Activated CD8-positive, alpha-beta T cell treated with anti-CD3 and anti-CD28 coated beads for 36 hours (primary cell): ENCODE data around the gene ASF1B. TPM values are rescaled to one million over a fixed set of nuclear protein-coding genes. Genes with fewer than 3 reads are reported as not detected.
"Not testable (repeated sequence)": the region's sequence is repeated elsewhere in the genome, so short reads cannot be mapped to it uniquely, and the experiment has no call there.

ENCODE experiments used
- ATAC-seq: fragments of 200-7000 bp; cut with Tn5 transposase; one replicate; pipeline ENCODE4 v1.10.0; 2021; ENCODE audit warnings: mild to moderate bottlenecking, moderate library complexity
- CTCF ChIA-PET: fragments of 350-600 bp; sonication (Branson Sonifier 250); formaldehyde crosslinking; loops from one replicate; lab custom pipeline; 2021; ENCODE audit warnings: antibody characterized with exemption; lab: Charles Lee
- POLR2A ChIA-PET: fragments of 350-600 bp; sonication (Branson Sonifier 250); formaldehyde crosslinking; loops from one replicate; lab custom pipeline; 2021; ENCODE audit warnings: antibody characterized with exemption; lab: Charles Lee
- DNase-seq: peaks from one replicate; pipeline ENCODE4 v3.0.0-alpha.2; 2020
- H3K27ac Mint-ChIP-seq: one replicate; pipeline ENCODE4 v1.8.0; 2021; ENCODE audit warnings: mild to moderate bottlenecking, mixed read lengths
- H3K27me3 Mint-ChIP-seq: one replicate; pipeline ENCODE4 v1.8.0; 2021; ENCODE audit warnings: mixed read lengths
- H3K36me3 Mint-ChIP-seq: one replicate; pipeline ENCODE4 v1.8.0; 2021; ENCODE audit warnings: low read depth, mixed read lengths
- H3K4me1 Mint-ChIP-seq: one replicate; pipeline ENCODE4 v1.8.0; 2021; ENCODE audit warnings: low read depth, mixed read lengths
- H3K4me3 Mint-ChIP-seq: one replicate; pipeline ENCODE4 v1.8.0; 2021; ENCODE audit warnings: mild to moderate bottlenecking, moderate library complexity, mixed read lengths
- H3K9me3 Mint-ChIP-seq: one replicate; pipeline ENCODE4 v1.8.0; 2021; ENCODE audit warnings: mixed read lengths
- intact Hi-C: fragments of 100-400 bp; cut with micrococcal nuclease; formaldehyde crosslinking; loops from one replicate; pipeline ENCODE4 v1.10.0; 2022
- total RNA-seq, 2 experiments: library from RNA; stranded (reverse); gene quantifications; one replicate each; pipeline ENCODE4 v1.2.3, GENCODE V29; 2021
- TF ChIP-seq, protein P1 (sequence below): fragments of 200-600 bp; IDR thresholded peaks from one replicate; pipeline ENCODE4 v1.8.0; 2022; ENCODE audit warnings: antibody characterized with exemption, mild to moderate bottlenecking

Gene ASF1B
- total RNA-seq, 2 experiments from 2014 or later = 53.5 to 55.3 TPM

DNA sequence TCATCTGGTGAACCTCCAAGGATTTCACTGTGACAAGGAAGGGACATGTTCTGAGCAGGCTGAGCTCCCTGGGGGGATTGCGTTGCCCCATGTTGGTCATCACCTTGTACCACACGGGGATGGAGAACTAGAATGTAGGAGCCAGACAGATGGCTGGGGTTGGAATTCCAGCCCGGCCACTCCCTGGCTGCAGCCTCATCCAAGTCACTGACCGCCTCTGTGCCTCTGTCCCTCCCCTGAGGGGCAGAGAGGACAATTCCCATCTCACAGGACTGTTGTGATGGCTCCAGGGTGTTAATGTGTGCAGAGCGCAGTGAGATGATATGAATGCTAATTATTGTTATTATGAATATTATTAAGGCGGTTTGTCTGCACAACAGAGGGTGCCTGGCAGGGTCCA, 45.5 kb upstream of the ASF1B start:
- H3K27me3 Mint-ChIP-seq = no peaks in the 10 kb centered on the region
- H3K9me3 Mint-ChIP-seq = no peaks in the 10 kb centered on the region
- intact Hi-C loops = no loop called here
- DNase-seq = no peak
- TF ChIP-seq, protein P1, sequence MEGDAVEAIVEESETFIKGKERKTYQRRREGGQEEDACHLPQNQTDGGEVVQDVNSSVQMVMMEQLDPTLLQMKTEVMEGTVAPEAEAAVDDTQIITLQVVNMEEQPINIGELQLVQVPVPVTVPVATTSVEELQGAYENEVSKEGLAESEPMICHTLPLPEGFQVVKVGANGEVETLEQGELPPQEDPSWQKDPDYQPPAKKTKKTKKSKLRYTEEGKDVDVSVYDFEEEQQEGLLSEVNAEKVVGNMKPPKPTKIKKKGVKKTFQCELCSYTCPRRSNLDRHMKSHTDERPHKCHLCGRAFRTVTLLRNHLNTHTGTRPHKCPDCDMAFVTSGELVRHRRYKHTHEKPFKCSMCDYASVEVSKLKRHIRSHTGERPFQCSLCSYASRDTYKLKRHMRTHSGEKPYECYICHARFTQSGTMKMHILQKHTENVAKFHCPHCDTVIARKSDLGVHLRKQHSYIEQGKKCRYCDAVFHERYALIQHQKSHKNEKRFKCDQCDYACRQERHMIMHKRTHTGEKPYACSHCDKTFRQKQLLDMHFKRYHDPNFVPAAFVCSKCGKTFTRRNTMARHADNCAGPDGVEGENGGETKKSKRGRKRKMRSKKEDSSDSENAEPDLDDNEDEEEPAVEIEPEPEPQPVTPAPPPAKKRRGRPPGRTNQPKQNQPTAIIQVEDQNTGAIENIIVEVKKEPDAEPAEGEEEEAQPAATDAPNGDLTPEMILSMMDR = no peak
- H3K36me3 Mint-ChIP-seq = peaks cover 4% of the 10 kb centered on the region
- ChIA-PET CTCF (no interaction called here), POLR2A (no interaction called here)
- H3K4me1 Mint-ChIP-seq = no peaks in the 10 kb centered on the region
- no peak overlapping the region for H3K27ac Mint-ChIP-seq
- no peak for ATAC-seq
- no peak overlapping the region for H3K4me3 Mint-ChIP-seq

- ATAC-seq, H3K4me1 Mint-ChIP-seq, intact Hi-C loops, H3K27ac Mint-ChIP-seq, H3K4me3 Mint-ChIP-seq, CTCF ChIA-PET, H3K36me3 Mint-ChIP-seq, DNase-seq, H3K27me3 Mint-ChIP-seq, H3K9me3 Mint-ChIP-seq, POLR2A ChIA-PET: not testable (repeated sequence)
Measured at GRCh38 chr19:14181199-14181598, 44.8 kb upstream of the ASF1B start.

- CTCF ChIA-PET = no interaction called here
- POLR2A ChIA-PET = interaction anchor here (0.8 kb wide), 1 partner anchor 9 kb away, joined by 3 read pairs; no protein-coding TSS in a partner anchor
- Mint-ChIP-seq H3K4me1 (peaks cover 5% of the 10 kb centered on the region), H3K9me3 (no peaks in the 10 kb centered on the region), H3K27ac (no peak overlapping the region), H3K4me3 (no peak overlapping the region), H3K27me3 (no peaks in the 10 kb centered on the region), H3K36me3 (peaks cover 9% of the 10 kb centered on the region)
- DNase-seq (no peak), ATAC-seq (no peak)
- intact Hi-C loops = no loop called here
- TF ChIP-seq, protein P1 = no peak
Measured at GRCh38 chr19:14177496-14178074, 41.2 kb upstream of the ASF1B start.

DNA sequence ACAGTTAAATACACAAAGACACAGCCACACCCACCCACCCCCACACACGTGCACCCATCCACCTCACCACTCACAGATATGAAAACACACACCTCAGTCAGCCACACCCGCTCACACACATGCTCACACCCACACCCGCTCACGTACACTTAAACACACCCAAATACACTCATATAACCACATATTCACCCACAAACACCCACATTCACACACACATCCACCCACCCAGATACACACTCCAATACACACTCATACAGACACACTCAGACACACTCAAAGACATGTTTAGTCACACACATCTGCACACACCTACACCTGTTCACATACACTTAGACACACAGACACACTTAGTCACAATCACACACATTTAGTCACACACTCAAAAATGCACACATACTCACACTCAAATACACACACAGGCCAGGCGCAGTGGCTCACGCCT, 39.0 kb upstream of the ASF1B start:
- intact Hi-C loops = no loop called here
- TF ChIP-seq, protein P1 = no peak
- no peak for ATAC-seq
- Mint-ChIP-seq H3K4me3 (no peak overlapping the region), H3K27ac (peak overlapping the region; percentile 0), H3K36me3 (peaks cover 15% of the 10 kb centered on the region), H3K27me3 (no peaks in the 10 kb centered on the region), H3K9me3 (no peaks in the 10 kb centered on the region), H3K4me1 (peaks cover 5% of the 10 kb centered on the region)
- CTCF ChIA-PET = interaction anchor here (2.3 kb wide), 1 partner anchor 38 kb away, joined by 9 read pairs; the partner anchor contains the start of gene ASF1B
- POLR2A ChIA-PET = no interaction called here
- DNase-seq = no peak

GRCh38 chr19:14174883-14175282, 38.5 kb upstream of the ASF1B start:
- Mint-ChIP-seq H3K36me3 (peaks cover 20% of the 10 kb centered on the region), H3K4me1 (peaks cover 5% of the 10 kb centered on the region), H3K27me3 (no peaks in the 10 kb centered on the region), H3K4me3 (no peak overlapping the region), H3K27ac (no peak overlapping the region), H3K9me3 (no peaks in the 10 kb centered on the region)
- ATAC-seq (no peak), DNase-seq (no peak)
- TF ChIP-seq, protein P1 = no peak
- ChIA-PET POLR2A (no interaction called here), CTCF (interaction anchor here (2.3 kb wide), 1 partner anchor 37 kb away, joined by 9 read pairs; the partner anchor contains the start of gene ASF1B)
- intact Hi-C loops = no loop called here
